Stimulated activated CD4-positive, alpha-beta T cell treated with anti-CD3 and anti-CD28 coated beads, Interleukin-4, amount 100 ng/mL, for 48 hours (primary cell): ENCODE results near the gene KATNB1.
A peak's percentile ranks its signal among the peaks of the same experiment; 100 is the strongest.

Experiments
- DNase-seq, 2 donors: peaks; one replicate each; pipeline ENCODE4 v3.0.0-alpha.2; 2020; ENCODE audit warnings: low read depth in 2 of 2

The KATNB1 gene

GRCh38 chr16:57735755-57736418, at the start of gene KATNB1:
TSS of gene KATNB1 (plus strand) at chr16:57735770. CDS start at chr16:57737244, 1,474 bp downstream.
- no peak for DNase-seq

GRCh38 chr16:57686577-57686976, 49.0 kb upstream of the KATNB1 start:
- no peak for DNase-seq

GRCh38 chr16:57687363-57687929, 48.1 kb upstream of the KATNB1 start:
- no peak for DNase-seq

GRCh38 chr16:57688487-57688986, 47.0 kb upstream of the KATNB1 start:
- no peak for DNase-seq

GRCh38 chr16:57688987-57689761, 46.4 kb upstream of the KATNB1 start:
- no peak for DNase-seq

GRCh38 chr16:57689762-57690558, 45.6 kb upstream of the KATNB1 start:
- DNase-seq: no peak

GRCh38 chr16:57690782-57691471, 44.6 kb upstream of the KATNB1 start:
- no peak for DNase-seq

- no peak for DNase-seq
These were observed 42.9 kb upstream of the KATNB1 start for GRCh38 chr16:57692636-57693035.

GRCh38 chr16:57693550-57693949, 42.0 kb upstream of the KATNB1 start:
- DNase-seq: no peak

GRCh38 chr16:57694231-57694724, 41.3 kb upstream of the KATNB1 start:
- DNase-seq: no peak

- DNase-seq: peak in 1 of 2 donors; percentile 11
These were observed 40.6 kb upstream of the KATNB1 start, which contains the start of gene DRC7 for GRCh38 chr16:57694725-57695679. TSS of gene DRC7 (plus strand) at chr16:57694806. CDS start at chr16:57697950, 3,144 bp downstream.

- no peak for DNase-seq
These were observed 39.9 kb upstream of the KATNB1 start for GRCh38 chr16:57695680-57696069.

GRCh38 chr16:57696240-57696639, 39.3 kb upstream of the KATNB1 start:
- DNase-seq: no peak

- DNase-seq: no peak
These were observed 37.6 kb upstream of the KATNB1 start for GRCh38 chr16:57697896-57698537.

GRCh38 chr16:57698812-57699405, 36.7 kb upstream of the KATNB1 start:
- DNase-seq: no peak

GRCh38 chr16:57699481-57699880, 36.1 kb upstream of the KATNB1 start:
- DNase-seq: no peak

GRCh38 chr16:57699899-57700298, 35.7 kb upstream of the KATNB1 start:
- DNase-seq: no peak

- DNase-seq: no peak
These were observed 34.6 kb upstream of the KATNB1 start for GRCh38 chr16:57700781-57701551.
